GM12891 (cell line): ENCODE results near the gene CAPSL.

ENCODE experiments used
- POLR2A ChIP-seq: IDR thresholded peaks from 2 replicates; pipeline ENCODE4 v1.6.1; 2011; ENCODE audit warnings: low read depth, low read length, control low read depth
- POLR2AphosphoS5 ChIP-seq: IDR thresholded peaks from 2 replicates; pipeline ENCODE4 v1.6.1; 2011; ENCODE audit warnings: low read depth, low read length, control low read depth
- TAF1 ChIP-seq: IDR thresholded peaks from 2 replicates; pipeline ENCODE4 v1.6.1; 2011; ENCODE audit warnings: low read depth, low read length, control low read depth

DNA sequence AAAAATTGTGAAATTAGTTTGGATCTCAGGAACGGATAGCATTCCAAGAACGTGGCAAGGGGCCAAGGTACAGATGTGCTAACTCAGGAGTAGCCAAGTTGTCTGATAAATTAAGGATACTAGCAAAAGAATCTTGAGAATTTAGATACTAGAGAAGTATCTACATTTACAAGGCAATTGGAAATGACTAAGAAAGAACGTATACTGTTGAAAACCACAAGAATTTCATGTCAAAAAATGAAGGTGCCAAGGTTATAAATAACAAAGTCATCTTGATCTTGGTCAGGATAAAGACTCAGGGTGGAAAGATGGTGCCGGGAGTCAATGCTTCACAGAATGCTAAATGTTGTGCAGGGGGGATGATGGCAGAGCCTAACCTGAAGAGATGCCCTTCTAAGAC, 19.2 kb downstream of the CAPSL start:
- no peak for TF ChIP-seq POLR2A
- TF ChIP-seq TAF1, result no peak
- no peak for TF ChIP-seq POLR2AphosphoS5
